Bronchial epithelial cell (primary cell): Measurements from ENCODE around the gene AP1AR. TPM values are rescaled to one million over a fixed set of nuclear protein-coding genes. Genes with fewer than 3 reads are reported as not detected.
A peak's percentile ranks its signal among the peaks of the same experiment; 100 is the strongest.

Experiments
- DNase-seq: peaks from one replicate; pipeline ENCODE4 v3.0.0-alpha.2; 2010; ENCODE audit warnings: low read depth
- FAIRE-seq: peaks from 2 replicates; lab custom pipeline; 2011; peaks lifted over from hg19 to GRCh38; lab: Jason Lieb, UNC
- H3K27me3 ChIP-seq: 2 replicates; pipeline ENCODE4 v1.5.1; 2011; ENCODE audit warnings: low read length; ENCODE audit not compliant: control insufficient read depth, insufficient read depth
- H3K36me3 ChIP-seq: 2 replicates; pipeline ENCODE4 v1.5.1; 2011; ENCODE audit warnings: low read length; ENCODE audit not compliant: control insufficient read depth, insufficient read depth
- H3K4me3 ChIP-seq: 2 replicates; pipeline ENCODE4 v1.5.1; 2011; ENCODE audit warnings: mild to moderate bottlenecking, low read depth, low read length, control low read depth
- CTCF ChIP-seq: IDR thresholded peaks from 2 replicates; pipeline ENCODE4 v1.5.1; 2011; ENCODE audit warnings: mild to moderate bottlenecking, moderate library complexity, low read length, control low read depth, inconsistent platforms; ENCODE audit not compliant: insufficient read depth, severe bottlenecking
- total RNA-seq: library from RNA; depleted of rRNA; stranded (reverse); fragments of >200 nt; gene quantifications from 2 replicates; pipeline ENCODE4 v1.2.1, GENCODE V29; 2014

AP1AR gene
- total RNA-seq, 1 donor from 2014 or later, result 58.4 TPM

GRCh38 chr4:112282860-112283667 is 51.5 kb downstream of the AP1AR start:
- Histone ChIP-seq H3K4me3 (no peak overlapping the region), H3K27me3 (no peaks in the 10 kb centered on the region), H3K36me3 (no peaks in the 10 kb centered on the region)
- no peak for FAIRE-seq
- DNase-seq, result no peak
- TF ChIP-seq CTCF, result no peak

- Histone ChIP-seq H3K27me3 (no peaks in the 10 kb centered on the region), H3K4me3 (peak overlapping the region; percentile 72), H3K36me3 (no peaks in the 10 kb centered on the region)
- DNase-seq (no peak), FAIRE-seq (no peak)
- no peak for TF ChIP-seq CTCF
Measured at GRCh38 chr4:112284166-112284565, 52.6 kb downstream of the AP1AR start.

GRCh38 chr4:112284662-112285411 is 53.2 kb downstream of the AP1AR start:
- Histone ChIP-seq H3K27me3 (no peaks in the 10 kb centered on the region), H3K4me3 (peak overlapping the region; percentile 72), H3K36me3 (no peaks in the 10 kb centered on the region)
- TF ChIP-seq CTCF, result no peak
- FAIRE-seq (no peak), DNase-seq (no peak)

- no peak for TF ChIP-seq CTCF
- no peaks in the 10 kb centered on the region for H3K36me3 ChIP-seq
- no peak for FAIRE-seq
- no peak for DNase-seq
- no peak overlapping the region for H3K4me3 ChIP-seq
- H3K27me3 ChIP-seq, result no peaks in the 10 kb centered on the region
Measured at GRCh38 chr4:112287258-112287989, 55.8 kb downstream of the AP1AR start.

- TF ChIP-seq CTCF, result no peak
Measured at GRCh38 chr4:112288455-112288854, 56.9 kb downstream of the AP1AR start.

More at GRCh38 chr4:112288455-112288854, 56.9 kb downstream of the AP1AR start:
- Histone ChIP-seq H3K36me3 (no peaks in the 10 kb centered on the region), H3K4me3 (no peak overlapping the region), H3K27me3 (no peaks in the 10 kb centered on the region)
- DNase-seq, result no peak
- FAIRE-seq, result no peak
